Retinal pigment epithelial cell (primary cell): ENCODE results near the gene SOX9.

ENCODE experiments used
- DNase-seq: peaks from one replicate; pipeline ENCODE4 v3.0.0-alpha.2; 2010; ENCODE audit warnings: low read depth
- H3K4me3 ChIP-seq: 2 replicates; pipeline ENCODE4 v1.5.1; 2011; ENCODE audit warnings: mild to moderate bottlenecking, low read length, control low read depth, moderate library complexity
- TF ChIP-seq, protein P1 (sequence below): conservative IDR thresholded peaks from 2 replicates; pipeline ENCODE4 v1.5.1; 2011; ENCODE audit warnings: low read depth, low read length, control low read depth, inconsistent platforms

Gene SOX9

DNA sequence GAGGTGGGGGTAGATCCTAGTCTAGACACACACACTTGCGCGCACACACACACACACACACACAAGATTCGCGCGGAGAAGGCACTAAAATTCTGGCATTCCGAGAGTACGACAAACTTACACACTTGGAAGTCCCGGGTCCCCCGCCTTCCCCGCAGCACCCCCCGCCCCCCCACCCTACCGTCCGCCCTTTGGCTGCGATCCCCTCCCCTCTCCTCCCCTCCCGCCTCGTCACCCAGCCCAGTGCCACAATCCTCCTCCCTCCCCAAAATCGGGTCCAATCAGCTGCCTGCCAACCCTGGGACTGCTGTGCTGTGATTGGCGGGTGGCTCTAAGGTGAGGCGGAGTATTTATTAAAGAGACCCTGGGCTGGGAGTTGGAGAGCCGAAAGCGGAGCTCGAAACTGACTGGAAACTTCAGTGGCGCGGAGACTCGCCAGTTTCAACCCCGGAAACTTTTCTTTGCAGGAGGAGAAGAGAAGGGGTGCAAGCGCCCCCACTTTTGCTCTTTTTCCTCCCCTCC is at the start of gene SOX9:
SOX9 (plus strand) TSS at position 379 of the 522 bp plus-strand sequence. CDS start 372 bp downstream, outside the sequence.
- TF ChIP-seq, protein P1, sequence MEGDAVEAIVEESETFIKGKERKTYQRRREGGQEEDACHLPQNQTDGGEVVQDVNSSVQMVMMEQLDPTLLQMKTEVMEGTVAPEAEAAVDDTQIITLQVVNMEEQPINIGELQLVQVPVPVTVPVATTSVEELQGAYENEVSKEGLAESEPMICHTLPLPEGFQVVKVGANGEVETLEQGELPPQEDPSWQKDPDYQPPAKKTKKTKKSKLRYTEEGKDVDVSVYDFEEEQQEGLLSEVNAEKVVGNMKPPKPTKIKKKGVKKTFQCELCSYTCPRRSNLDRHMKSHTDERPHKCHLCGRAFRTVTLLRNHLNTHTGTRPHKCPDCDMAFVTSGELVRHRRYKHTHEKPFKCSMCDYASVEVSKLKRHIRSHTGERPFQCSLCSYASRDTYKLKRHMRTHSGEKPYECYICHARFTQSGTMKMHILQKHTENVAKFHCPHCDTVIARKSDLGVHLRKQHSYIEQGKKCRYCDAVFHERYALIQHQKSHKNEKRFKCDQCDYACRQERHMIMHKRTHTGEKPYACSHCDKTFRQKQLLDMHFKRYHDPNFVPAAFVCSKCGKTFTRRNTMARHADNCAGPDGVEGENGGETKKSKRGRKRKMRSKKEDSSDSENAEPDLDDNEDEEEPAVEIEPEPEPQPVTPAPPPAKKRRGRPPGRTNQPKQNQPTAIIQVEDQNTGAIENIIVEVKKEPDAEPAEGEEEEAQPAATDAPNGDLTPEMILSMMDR: no peak
- peak; percentile 95 for DNase-seq
- peak within 1 kb of the TSS; percentile 99 for H3K4me3 ChIP-seq

GRCh38 chr17:72071330-72071729 is 49.5 kb upstream of the SOX9 start:
- TF ChIP-seq, protein P1: no peak
- no peak overlapping the region for H3K4me3 ChIP-seq
- no peak for DNase-seq

- no peak for DNase-seq
Measured at GRCh38 chr17:72075995-72076677, 44.7 kb upstream of the SOX9 start.

GRCh38 chr17:72076678-72077030 is 44.2 kb upstream of the SOX9 start:
- no peak overlapping the region for H3K4me3 ChIP-seq
- no peak for DNase-seq
- TF ChIP-seq, protein P1: no peak

More at GRCh38 chr17:72075995-72076677, 44.7 kb upstream of the SOX9 start:
- TF ChIP-seq, protein P1: no peak
- H3K4me3 ChIP-seq: no peak overlapping the region

DNA sequence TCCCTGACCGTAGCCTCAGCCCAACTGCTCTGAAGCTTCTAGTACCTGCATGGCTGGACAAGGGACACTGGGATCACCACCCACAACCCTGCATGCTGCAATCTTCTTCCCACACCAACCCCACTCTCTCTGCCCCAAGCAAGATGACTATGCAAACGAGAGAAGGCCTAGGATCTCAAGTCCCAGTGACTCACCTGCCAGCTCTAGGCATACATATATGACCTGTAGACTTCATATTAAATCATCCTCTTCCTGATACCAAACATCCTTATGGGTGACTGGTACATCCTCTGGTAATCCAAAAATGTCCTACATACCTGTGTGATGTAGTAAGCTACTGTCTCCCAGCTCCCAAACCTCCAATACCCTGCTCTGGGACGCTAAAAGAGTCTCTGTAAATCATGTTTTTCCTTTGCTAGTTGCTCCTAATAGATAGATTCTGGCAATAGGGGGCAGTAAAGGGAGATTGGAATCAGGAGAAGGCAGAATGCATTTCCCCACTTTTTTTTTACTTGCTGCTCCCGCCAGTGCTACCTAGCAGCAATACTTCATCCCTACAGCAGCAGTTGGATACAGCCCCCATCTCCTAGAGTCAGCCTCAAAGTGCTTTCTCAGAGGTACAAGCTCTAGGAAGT is 43.4 kb upstream of the SOX9 start:
- no peak overlapping the region for H3K4me3 ChIP-seq
- TF ChIP-seq, protein P1: peak; percentile 20
- DNase-seq: no peak

GRCh38 chr17:72079700-72080099 is 41.1 kb upstream of the SOX9 start:
- TF ChIP-seq, protein P1: no peak
- DNase-seq: no peak
- no peak overlapping the region for H3K4me3 ChIP-seq

DNA sequence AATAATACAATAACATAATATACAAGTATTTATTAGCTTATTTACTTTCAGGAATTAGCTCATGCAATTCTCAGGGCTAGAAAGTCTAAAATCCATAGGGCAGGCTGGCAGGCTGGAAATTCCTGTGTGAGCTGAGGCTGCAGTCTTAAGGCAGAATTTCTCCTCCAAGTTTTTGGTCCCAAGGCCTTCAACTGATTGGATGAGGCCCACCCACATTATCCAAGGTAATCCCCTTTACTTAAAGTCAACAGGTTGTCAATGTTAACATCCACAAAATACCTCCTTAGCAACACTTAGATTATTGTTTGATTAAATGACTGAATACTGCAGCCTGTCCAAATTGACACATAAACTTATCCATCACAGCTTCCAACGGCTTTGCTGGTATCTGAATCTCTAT is 32.9 kb upstream of the SOX9 start:
- no peak overlapping the region for H3K4me3 ChIP-seq
- DNase-seq: no peak
- TF ChIP-seq, protein P1: no peak
